ENCODE measurements around the gene SMARCAL1. TPM values are rescaled to one million over a fixed set of nuclear protein-coding genes. Genes with fewer than 3 reads are reported as not detected.

SMARCAL1 gene
- total RNA-seq, 2 donors from 2014 or later = 12.1 to 16.0 TPM

DNA sequence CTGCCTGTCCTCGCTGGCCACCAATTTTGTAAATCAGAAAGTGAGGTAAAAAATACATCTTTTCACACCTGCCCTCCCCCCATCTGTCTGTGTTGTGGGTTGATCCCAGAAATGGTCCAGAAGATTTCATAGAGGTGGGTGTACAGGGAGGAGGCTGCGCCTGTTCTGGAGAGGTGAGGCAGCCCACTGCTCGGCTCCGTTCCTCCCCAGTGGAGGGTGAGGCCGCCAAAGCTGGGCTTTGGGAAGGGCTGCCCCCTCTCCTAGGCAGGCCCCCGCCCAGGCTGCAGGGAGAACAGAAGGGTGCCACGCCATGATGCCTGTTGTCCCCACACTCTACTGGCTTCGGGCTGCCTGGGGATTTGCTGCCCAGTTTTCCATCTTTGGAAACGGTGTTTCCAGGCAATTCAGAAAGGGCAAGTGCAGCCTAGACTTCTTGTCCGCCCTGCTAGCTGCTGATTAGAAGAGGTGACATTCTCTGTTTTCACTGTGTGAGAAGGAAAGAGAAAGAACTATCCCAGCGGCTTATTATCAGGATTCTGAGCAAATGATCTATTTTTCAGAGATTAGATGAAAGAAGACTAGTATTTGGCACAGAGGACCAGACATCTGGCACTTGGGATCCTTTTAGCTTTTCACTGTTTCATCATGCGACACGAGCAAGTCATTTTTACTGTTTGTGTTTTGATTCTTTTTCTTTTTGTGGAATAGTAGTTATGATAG lies 18.7 kb downstream of the SMARCAL1 start:
- peak overlapping the region; percentile 40 to 67 for H3K27ac ChIP-seq
- H3K9me3 ChIP-seq = no peaks in the 10 kb centered on the region

DNA sequence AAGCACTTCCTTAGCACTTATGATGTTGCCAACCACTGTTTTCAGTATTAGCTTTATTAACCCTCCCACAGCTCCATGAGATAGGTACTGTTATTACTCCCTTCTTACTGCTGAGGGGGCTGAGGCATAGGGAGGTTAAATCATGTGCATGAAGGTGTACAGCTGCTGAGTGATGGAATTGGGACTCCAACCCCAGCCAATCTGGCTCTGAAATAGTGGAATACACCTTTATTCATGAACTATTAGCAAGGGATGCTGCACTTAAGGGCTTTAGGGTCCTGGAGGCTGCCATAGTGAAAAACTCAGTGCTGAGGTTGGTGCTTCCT lies 19.2 kb downstream of the SMARCAL1 start:
- TF ChIP-seq, protein P1, sequence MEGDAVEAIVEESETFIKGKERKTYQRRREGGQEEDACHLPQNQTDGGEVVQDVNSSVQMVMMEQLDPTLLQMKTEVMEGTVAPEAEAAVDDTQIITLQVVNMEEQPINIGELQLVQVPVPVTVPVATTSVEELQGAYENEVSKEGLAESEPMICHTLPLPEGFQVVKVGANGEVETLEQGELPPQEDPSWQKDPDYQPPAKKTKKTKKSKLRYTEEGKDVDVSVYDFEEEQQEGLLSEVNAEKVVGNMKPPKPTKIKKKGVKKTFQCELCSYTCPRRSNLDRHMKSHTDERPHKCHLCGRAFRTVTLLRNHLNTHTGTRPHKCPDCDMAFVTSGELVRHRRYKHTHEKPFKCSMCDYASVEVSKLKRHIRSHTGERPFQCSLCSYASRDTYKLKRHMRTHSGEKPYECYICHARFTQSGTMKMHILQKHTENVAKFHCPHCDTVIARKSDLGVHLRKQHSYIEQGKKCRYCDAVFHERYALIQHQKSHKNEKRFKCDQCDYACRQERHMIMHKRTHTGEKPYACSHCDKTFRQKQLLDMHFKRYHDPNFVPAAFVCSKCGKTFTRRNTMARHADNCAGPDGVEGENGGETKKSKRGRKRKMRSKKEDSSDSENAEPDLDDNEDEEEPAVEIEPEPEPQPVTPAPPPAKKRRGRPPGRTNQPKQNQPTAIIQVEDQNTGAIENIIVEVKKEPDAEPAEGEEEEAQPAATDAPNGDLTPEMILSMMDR (IDR thresholded peaks at IDR 0.05) = no peak
- Histone ChIP-seq H3K27me3 (no peaks in the 10 kb centered on the region), H3K27ac (peak overlapping the region; percentile 40 to 67), H3K4me3 (no peak overlapping the region), H3K36me3 (peaks cover 79% of the 10 kb centered on the region), H3K4me1 (peaks cover 3 to 24% of the 10 kb centered on the region in 2 donors), H3K9me3 (no peaks in the 10 kb centered on the region)
- DNase-seq (ENCODE audit: low spot score) = no peak

More for the DNA sequence above, 18.7 kb downstream of the SMARCAL1 start:
- H3K4me3 ChIP-seq = no peak overlapping the region
- peaks cover 3 to 25% of the 10 kb centered on the region in 2 donors for H3K4me1 ChIP-seq
- TF ChIP-seq, protein P1 (IDR thresholded peaks at IDR 0.05) = no peak
- peaks cover 73% of the 10 kb centered on the region for H3K36me3 ChIP-seq
- no peaks in the 10 kb centered on the region for H3K27me3 ChIP-seq
- no peak for DNase-seq (ENCODE audit: low spot score)

DNA sequence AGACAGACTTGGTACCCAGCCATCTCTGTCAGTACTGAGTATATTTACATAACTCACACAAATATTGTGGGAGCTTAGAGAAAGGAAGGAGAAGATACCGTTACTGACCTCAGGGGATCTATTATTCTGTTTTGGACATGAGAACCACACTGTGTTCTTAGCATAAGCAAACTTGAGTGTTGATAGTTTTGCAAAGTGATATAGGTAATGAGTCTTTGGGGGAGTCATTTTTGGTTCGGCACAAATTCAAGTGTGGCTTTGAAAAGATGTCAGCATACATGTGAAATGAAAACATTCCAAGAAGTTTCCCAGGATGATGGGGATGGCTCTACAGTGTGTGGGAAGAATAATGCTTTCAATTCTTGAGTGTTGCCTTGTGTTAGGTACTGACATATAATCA lies 24.1 kb downstream of the SMARCAL1 start:
- H3K27ac ChIP-seq = no peak overlapping the region
- DNase-seq (ENCODE audit: low spot score) = no peak
- H3K9me3 ChIP-seq = no peaks in the 10 kb centered on the region
- H3K27me3 ChIP-seq = no peaks in the 10 kb centered on the region
- TF ChIP-seq, protein P1 (IDR thresholded peaks at IDR 0.05) = no peak
- peaks cover 0 to 2% of the 10 kb centered on the region in 2 donors for H3K4me1 ChIP-seq
- H3K36me3 ChIP-seq = peaks cover 72% of the 10 kb centered on the region
- H3K4me3 ChIP-seq = no peak overlapping the region

DNA sequence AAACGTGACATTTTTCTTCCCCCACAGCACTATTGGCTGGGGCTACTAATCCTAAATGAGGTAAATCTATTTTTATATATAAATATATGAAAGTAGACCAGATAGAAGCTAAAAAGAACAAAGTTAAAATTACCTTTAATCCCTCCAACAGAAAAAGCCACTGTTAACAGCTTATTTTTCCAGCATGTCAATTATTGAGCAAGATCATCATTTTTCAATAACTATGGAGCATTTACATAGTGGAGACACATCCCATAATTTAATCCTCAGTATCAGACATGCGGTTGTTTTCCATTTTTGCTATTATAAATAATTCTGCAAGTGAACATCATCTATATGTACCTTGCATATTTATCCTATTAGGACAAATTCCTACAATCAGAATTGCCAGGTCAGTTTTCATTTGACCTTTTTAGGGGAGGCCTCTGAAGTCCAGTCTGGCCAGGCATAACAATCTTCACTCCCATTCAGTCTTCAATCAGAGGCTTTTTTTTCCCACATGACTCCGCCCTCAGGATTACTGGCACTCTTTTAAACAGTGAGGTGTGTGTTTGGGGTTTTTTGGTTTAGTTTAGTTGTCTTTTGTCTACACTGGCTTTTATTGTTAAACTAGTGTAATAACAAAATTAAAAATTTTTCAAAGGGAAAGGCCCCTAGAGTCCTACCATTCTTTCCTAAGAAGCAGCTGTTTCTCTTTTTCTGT lies 29.2 kb downstream of the SMARCAL1 start:
- H3K4me1 ChIP-seq = no peaks in the 10 kb centered on the region
- H3K4me3 ChIP-seq = no peak overlapping the region
- H3K27me3 ChIP-seq = no peaks in the 10 kb centered on the region
- DNase-seq (ENCODE audit: low spot score) = no peak
- no peak overlapping the region for H3K27ac ChIP-seq
- no peaks in the 10 kb centered on the region for H3K9me3 ChIP-seq
- H3K36me3 ChIP-seq = peaks cover 27% of the 10 kb centered on the region
- TF ChIP-seq, protein P1 (IDR thresholded peaks at IDR 0.05) = no peak

DNA sequence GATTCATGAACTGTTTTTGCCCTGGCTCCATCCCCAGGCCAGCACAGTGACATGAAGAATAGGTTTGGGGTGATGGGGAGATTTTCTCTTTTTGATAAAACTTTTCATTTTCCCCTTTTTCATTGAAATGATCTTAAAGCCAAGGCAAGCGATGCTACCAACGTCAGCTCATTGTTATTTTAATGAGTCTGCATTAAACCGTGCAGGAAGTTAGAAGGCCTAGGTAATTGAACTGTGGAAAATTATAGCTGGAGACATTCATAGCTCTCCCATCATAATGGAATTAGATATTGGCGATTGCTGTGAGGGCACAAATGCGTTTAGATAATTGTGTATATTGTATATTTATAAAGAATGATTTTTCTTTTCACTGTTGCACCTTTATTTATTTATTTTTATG lies 33.2 kb downstream of the SMARCAL1 start:
- Histone ChIP-seq H3K4me3 (no peak overlapping the region), H3K4me1 (peaks cover 0 to 12% of the 10 kb centered on the region in 2 donors), H3K27me3 (no peaks in the 10 kb centered on the region), H3K27ac (no peak overlapping the region), H3K9me3 (no peaks in the 10 kb centered on the region), H3K36me3 (peaks cover 29% of the 10 kb centered on the region)
- DNase-seq (ENCODE audit: low spot score) = no peak
- TF ChIP-seq, protein P1 (IDR thresholded peaks at IDR 0.05) = no peak

Data from right atrium auricular region (tissue), 2 donors.